ENCODE data around the gene SIGLEC6. TPM values are rescaled to one million over a fixed set of nuclear protein-coding genes. Genes with fewer than 3 reads are reported as not detected.
A peak's percentile ranks its signal among the peaks of the same experiment; 100 is the strongest.

The SIGLEC6 gene
- total RNA-seq, 1 experiment from 2014 or later: 0.31 TPM

DNA sequence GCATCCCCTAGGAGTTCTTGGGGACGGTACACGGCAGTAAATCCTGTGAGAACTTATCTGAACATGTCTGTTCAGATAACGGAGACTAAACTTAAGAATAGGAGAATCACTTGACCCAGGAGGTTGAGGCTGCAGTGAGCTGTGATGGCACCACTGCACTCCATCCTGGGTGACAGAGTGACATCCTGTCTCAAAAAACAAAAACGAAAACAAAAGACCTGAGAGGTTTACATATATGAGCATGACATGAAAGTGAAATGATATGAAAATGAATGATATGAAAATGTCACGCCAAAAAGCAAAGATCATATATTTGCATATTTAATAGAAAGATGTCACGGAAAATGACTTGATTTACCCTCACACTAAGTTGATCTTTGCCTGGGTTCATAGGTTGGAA, 45.4 kb upstream of the SIGLEC6 start:
- no peaks in the 10 kb centered on the region for H3K27me3 Mint-ChIP-seq (ENCODE audit: low read depth)
- H2AK5ac ChIP-seq (ENCODE audit: insufficient read length, low read length): no peak overlapping the region
- H3K27ac ChIP-seq (ENCODE audit: insufficient read length, low read depth, low read length): no peak overlapping the region
- no peaks in the 10 kb centered on the region for H3K79me2 ChIP-seq (ENCODE audit: insufficient read depth, low read length)
- H3K4me2 ChIP-seq (ENCODE audit: insufficient read depth, insufficient read length, low read length): no peak overlapping the region
- H3K27me3 ChIP-seq (ENCODE audit: insufficient read depth, low read length): no peaks in the 10 kb centered on the region
- H2BK5ac ChIP-seq (ENCODE audit: insufficient read length, low read length): no peak overlapping the region
- H3K4me3 Mint-ChIP-seq: no peak overlapping the region
- no peak for DNase-seq
- no peak overlapping the region for H4K5ac ChIP-seq (ENCODE audit: insufficient read length, low read depth, low read length)
- no peak overlapping the region for H3K14ac ChIP-seq (ENCODE audit: insufficient read depth, low read length)
- H3K9me3 Mint-ChIP-seq: peaks cover 0 to 4% of the 10 kb centered on the region in 2 experiments; a peak in 1 of 5 replicates
- H3K4me1 ChIP-seq (ENCODE audit: insufficient read depth, low read length): no peaks in the 10 kb centered on the region
- H3K4ac ChIP-seq (ENCODE audit: low read depth, low read length): no peak overlapping the region
- H4K20me1 ChIP-seq (ENCODE audit: control insufficient read depth, insufficient read depth, insufficient read length): no peaks in the 10 kb centered on the region
- H4K91ac ChIP-seq (ENCODE audit: insufficient read length, low read depth, low read length): no peak overlapping the region
- H2AFZ ChIP-seq (ENCODE audit: low read length): no peak overlapping the region
- H2BK15ac ChIP-seq (ENCODE audit: low read depth, low read length): no peak overlapping the region
- H2BK12ac ChIP-seq (ENCODE audit: insufficient read length, low read depth, low read length): no peak overlapping the region
- no peak overlapping the region for H3K18ac ChIP-seq (ENCODE audit: insufficient read length, low read depth, low read length)
- H3K9ac ChIP-seq (ENCODE audit: extremely low read depth, insufficient read length, low read length): no peak overlapping the region
- H3K79me1 ChIP-seq (ENCODE audit: insufficient read depth, low read depth, low read length, poor library complexity, severe bottlenecking): no peaks in the 10 kb centered on the region
- peak overlapping the region in 1 of 3 experiments; percentile 65; a peak in 1 of 7 replicates for H3K27ac Mint-ChIP-seq
- no peak overlapping the region for H4K8ac ChIP-seq (replicated peaks; ENCODE audit: insufficient read length, low read depth, low read length)
- WGBS (ENCODE audit: extremely low coverage, insufficient read length, low lambda C conversion rate): no CpG with 5 or more reads among the region's 6 CpGs
- no peak overlapping the region for H2BK120ac ChIP-seq (ENCODE audit: low read depth, low read length, poor library complexity, severe bottlenecking)
- peaks cover 1% of the 10 kb centered on the region for H3K23me2 ChIP-seq (ENCODE audit: insufficient read length, low read depth, low read length, poor library complexity, severe bottlenecking)
- no peak overlapping the region for H3K23ac ChIP-seq (ENCODE audit: insufficient read length, low read depth, low read length)
- no peak for TF ChIP-seq CTCF (conservative IDR thresholded peaks at IDR 0.05)
- H3K36me3 Mint-ChIP-seq (ENCODE audit: insufficient read depth in 1 of 3, low read depth in 3 of 3): peaks cover 13 to 35% (median 29%) of the 10 kb centered on the region in 3 experiments; a peak in 6 of 7 replicates
- H3K4me1 Mint-ChIP-seq: peaks cover 5% of the 10 kb centered on the region in 2 experiments
- no peak overlapping the region for H3K56ac ChIP-seq (ENCODE audit: insufficient read length, low read depth, low read length)
- H3T11ph ChIP-seq (ENCODE audit: low read length): no peak overlapping the region
- H3K9me3 ChIP-seq (ENCODE audit: control insufficient read depth, low read depth, low read length): no peaks in the 10 kb centered on the region
- no peak overlapping the region for H2BK20ac ChIP-seq (ENCODE audit: low read depth, low read length, poor library complexity, severe bottlenecking)

Data from H9 (cell line).